SK-N-SH treated with all-trans-retinoic acid at 6 μM for 48 hours (cell line): ENCODE results near the gene CST7.

Experiments used
- ARNTL ChIP-seq: fragments of 450-650 bp; formaldehyde crosslinking; IDR thresholded peaks from 2 replicates; pipeline ENCODE4 v1.5.0; 2020; ENCODE audit warnings: low read depth, mild to moderate bottlenecking, moderate library complexity, borderline replicate concordance
- OSR1 ChIP-seq: fragments of 250-450 bp; sonication (Bioruptor Pico); IDR thresholded peaks from 2 replicates; pipeline ENCODE4 v1.8.0; 2022; ENCODE audit warnings: moderate library complexity, mild to moderate bottlenecking, inconsistent platforms
- RARB ChIP-seq: fragments of 250-450 bp; sonication (Bioruptor Pico); IDR thresholded peaks from 2 replicates; pipeline ENCODE4 v1.8.0; 2021; ENCODE audit warnings: mild to moderate bottlenecking, moderate library complexity
- TOX ChIP-seq: fragments of 250-450 bp; sonication (Bioruptor Pico); IDR thresholded peaks from 2 replicates; pipeline ENCODE4 v1.8.0; 2021; ENCODE audit warnings: mild to moderate bottlenecking, moderate library complexity, borderline replicate concordance
- ZC3H10 ChIP-seq: fragments of 250-450 bp; sonication (Bioruptor Pico); IDR thresholded peaks from 2 replicates; pipeline ENCODE4 v1.5.1; 2021; ENCODE audit warnings: mild to moderate bottlenecking, moderate library complexity
- ZNF8 ChIP-seq: fragments of 450-650 bp; formaldehyde crosslinking; IDR thresholded peaks from 2 replicates; pipeline ENCODE4 v1.5.0; 2020; ENCODE audit warnings: mild to moderate bottlenecking, moderate library complexity
- TF ChIP-seq, protein P1 (sequence below): fragments of 250-450 bp; sonication (Bioruptor Pico); IDR thresholded peaks from 2 replicates; pipeline ENCODE4 v1.8.0; 2021; ENCODE audit warnings: low read depth, mild to moderate bottlenecking, moderate library complexity, borderline replicate concordance
- TF ChIP-seq, protein P2 (sequence below): fragments of 250-450 bp; sonication (Bioruptor Pico); IDR thresholded peaks from 2 replicates; pipeline ENCODE4 v1.8.0; 2020; ENCODE audit warnings: mild to moderate bottlenecking, moderate library complexity, borderline replicate concordance

DNA sequence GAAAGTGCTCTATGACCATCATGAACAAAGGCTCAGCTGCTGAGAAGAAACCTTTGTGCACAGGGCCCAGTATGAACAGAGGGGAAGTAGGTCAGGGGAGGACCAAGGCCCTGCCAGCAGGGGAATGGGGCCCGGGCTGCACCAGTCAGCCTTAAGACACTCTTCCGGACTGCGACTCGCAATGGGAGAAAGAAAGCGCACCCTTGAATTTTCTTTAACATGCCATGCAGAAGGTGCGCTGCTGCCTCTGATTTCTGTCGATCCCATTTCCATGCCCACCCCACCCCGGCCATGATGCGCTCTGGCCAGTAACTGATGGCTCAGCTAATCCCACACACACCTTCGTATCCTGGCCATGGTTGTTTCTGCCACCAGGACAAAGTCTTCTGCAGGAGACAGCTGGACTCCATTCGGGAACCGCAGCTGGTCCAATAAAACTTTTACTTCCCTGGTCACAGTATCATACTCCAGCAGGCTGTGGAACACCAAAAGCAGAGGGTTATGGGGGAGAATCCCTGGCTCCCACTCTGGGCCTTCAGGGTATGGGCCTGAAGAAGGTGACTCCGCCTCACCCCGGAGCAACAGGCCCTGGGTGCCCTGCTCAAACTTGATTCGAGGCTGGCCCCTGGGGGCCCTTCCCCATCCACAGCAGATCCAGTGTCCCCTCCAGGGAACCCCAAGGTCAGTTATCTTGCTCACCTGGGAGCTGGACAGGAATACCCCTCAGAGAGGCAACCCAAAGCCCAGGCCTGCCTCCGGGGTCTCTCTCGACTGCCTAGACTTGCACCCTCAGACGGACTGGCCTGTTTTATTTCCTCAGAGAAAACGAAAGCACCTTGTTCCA lies 20.3 kb downstream of the CST7 start:
- TF ChIP-seq OSR1 (CRISPR knock-in tag) (no peak), RARB (no peak), ZNF8 (CRISPR knock-in tag) (no peak), TOX (CRISPR knock-in tag) (no peak), ZC3H10 (no peak), ARNTL (CRISPR knock-in tag) (no peak)
- TF ChIP-seq, protein P1, sequence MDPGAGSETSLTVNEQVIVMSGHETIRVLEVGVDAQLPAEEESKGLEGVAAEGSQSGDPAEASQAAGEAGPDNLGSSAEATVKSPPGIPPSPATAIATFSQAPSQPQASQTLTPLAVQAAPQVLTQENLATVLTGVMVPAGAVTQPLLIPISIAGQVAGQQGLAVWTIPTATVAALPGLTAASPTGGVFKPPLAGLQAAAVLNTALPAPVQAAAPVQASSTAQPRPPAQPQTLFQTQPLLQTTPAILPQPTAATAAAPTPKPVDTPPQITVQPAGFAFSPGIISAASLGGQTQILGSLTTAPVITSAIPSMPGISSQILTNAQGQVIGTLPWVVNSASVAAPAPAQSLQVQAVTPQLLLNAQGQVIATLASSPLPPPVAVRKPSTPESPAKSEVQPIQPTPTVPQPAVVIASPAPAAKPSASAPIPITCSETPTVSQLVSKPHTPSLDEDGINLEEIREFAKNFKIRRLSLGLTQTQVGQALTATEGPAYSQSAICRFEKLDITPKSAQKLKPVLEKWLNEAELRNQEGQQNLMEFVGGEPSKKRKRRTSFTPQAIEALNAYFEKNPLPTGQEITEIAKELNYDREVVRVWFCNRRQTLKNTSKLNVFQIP (CRISPR knock-in tag): no peak
- TF ChIP-seq, protein P2, sequence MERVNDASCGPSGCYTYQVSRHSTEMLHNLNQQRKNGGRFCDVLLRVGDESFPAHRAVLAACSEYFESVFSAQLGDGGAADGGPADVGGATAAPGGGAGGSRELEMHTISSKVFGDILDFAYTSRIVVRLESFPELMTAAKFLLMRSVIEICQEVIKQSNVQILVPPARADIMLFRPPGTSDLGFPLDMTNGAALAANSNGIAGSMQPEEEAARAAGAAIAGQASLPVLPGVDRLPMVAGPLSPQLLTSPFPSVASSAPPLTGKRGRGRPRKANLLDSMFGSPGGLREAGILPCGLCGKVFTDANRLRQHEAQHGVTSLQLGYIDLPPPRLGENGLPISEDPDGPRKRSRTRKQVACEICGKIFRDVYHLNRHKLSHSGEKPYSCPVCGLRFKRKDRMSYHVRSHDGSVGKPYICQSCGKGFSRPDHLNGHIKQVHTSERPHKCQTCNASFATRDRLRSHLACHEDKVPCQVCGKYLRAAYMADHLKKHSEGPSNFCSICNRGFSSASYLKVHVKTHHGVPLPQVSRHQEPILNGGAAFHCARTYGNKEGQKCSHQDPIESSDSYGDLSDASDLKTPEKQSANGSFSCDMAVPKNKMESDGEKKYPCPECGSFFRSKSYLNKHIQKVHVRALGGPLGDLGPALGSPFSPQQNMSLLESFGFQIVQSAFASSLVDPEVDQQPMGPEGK (CRISPR knock-in tag): no peak
